Endodermal cell (in vitro differentiated cells): ENCODE data around the gene CTNNA2. TPM values are rescaled to one million over a fixed set of nuclear protein-coding genes. Genes with fewer than 3 reads are reported as not detected.

ENCODE experiments used
- DNase-seq: peaks from one replicate; pipeline ENCODE4 v3.0.0-alpha.2; 2017
- H3K27ac ChIP-seq: 2 replicates; pipeline ENCODE4 v1.5.1; 2013; ENCODE audit warnings: mild to moderate bottlenecking, low read depth, low read length, moderate library complexity
- H3K27me3 ChIP-seq: 2 replicates; pipeline ENCODE4 v1.6.1; 2013; ENCODE audit warnings: mild to moderate bottlenecking, low read length, moderate library complexity; ENCODE audit not compliant: insufficient read depth, control insufficient read depth, poor library complexity, severe bottlenecking
- H3K36me3 ChIP-seq: 2 replicates; pipeline ENCODE4 v1.7.0; 2013; ENCODE audit warnings: mild to moderate bottlenecking, low read length, moderate library complexity; ENCODE audit not compliant: control insufficient read depth, insufficient read depth
- H3K4me1 ChIP-seq: one replicate; pipeline ENCODE4 v1.7.0; 2013; ENCODE audit warnings: low read length; ENCODE audit not compliant: control insufficient read depth, insufficient read depth
- H3K4me3 ChIP-seq: 2 replicates; pipeline ENCODE4 v1.5.1; 2013; ENCODE audit warnings: mild to moderate bottlenecking, low read length, moderate library complexity
- H3K9ac ChIP-seq: 2 replicates; pipeline ENCODE4 v1.6.1; 2013; ENCODE audit warnings: mild to moderate bottlenecking, low read length, moderate library complexity; ENCODE audit not compliant: poor library complexity, severe bottlenecking; ENCODE audit errors: extremely low read depth
- H3K9me3 ChIP-seq: 2 replicates; pipeline ENCODE4 v1.6.1; 2013; ENCODE audit warnings: mild to moderate bottlenecking, low read length, moderate library complexity; ENCODE audit not compliant: control insufficient read depth
- H3K27ac Mint-ChIP-seq: 2 replicates; pipeline ENCODE4 v1.8.0; 2020; ENCODE audit warnings: mixed read lengths
- H3K27me3 Mint-ChIP-seq: 2 replicates; pipeline ENCODE4 v1.8.0; 2021; ENCODE audit warnings: mild to moderate bottlenecking, mixed read lengths; ENCODE audit not compliant: insufficient read depth
- H3K36me3 Mint-ChIP-seq: 2 replicates; pipeline ENCODE4 v1.8.0; 2020; ENCODE audit warnings: low read depth, mixed read lengths
- H3K4me1 Mint-ChIP-seq: 2 replicates; pipeline ENCODE4 v1.8.0; 2020; ENCODE audit warnings: mixed read lengths
- H3K4me3 Mint-ChIP-seq: 2 replicates; pipeline ENCODE4 v1.8.0; 2020; ENCODE audit warnings: mild to moderate bottlenecking, moderate library complexity, mixed read lengths
- H3K9me3 Mint-ChIP-seq: 2 replicates; pipeline ENCODE4 v1.8.0; 2020; ENCODE audit warnings: mild to moderate bottlenecking, mixed read lengths
- CTCF ChIP-seq: fragments of 200-600 bp; sonication (generic); conservative IDR thresholded peaks from 2 replicates; pipeline ENCODE4 v1.5.0; 2021; ENCODE audit warnings: antibody characterized with exemption, mild to moderate bottlenecking
- WGBS, 2 experiments: methylation state at CpG; one replicate each; pipeline versions ENCODE4 v1.1.5 to v1.1.7; 2013; ENCODE audit warnings: missing lambda C conversion rate in 2 of 2, mixed read lengths in 1 of 2; ENCODE audit not compliant: insufficient coverage in 1 of 2, insufficient read length in 1 of 2; 5-methylcytosine and 5-hydroxymethylcytosine counted together
- total RNA-seq, 2 donors: library from RNA; stranded (reverse); fragmentation: NEBNext Ultra II Directional in 1 of 2; extraction: Animal tissue kit (Norgen Biotek cat#: 25700) in 1 of 2; gene quantifications; 2 replicates in 1 of 2; 3 replicates in 1 of 2; pipeline ENCODE4 v1.2.1, GENCODE V29; 2021

The CTNNA2 gene
- total RNA-seq, 2 donors from 2014 or later: 7.7 to 9.8 TPM

DNA sequence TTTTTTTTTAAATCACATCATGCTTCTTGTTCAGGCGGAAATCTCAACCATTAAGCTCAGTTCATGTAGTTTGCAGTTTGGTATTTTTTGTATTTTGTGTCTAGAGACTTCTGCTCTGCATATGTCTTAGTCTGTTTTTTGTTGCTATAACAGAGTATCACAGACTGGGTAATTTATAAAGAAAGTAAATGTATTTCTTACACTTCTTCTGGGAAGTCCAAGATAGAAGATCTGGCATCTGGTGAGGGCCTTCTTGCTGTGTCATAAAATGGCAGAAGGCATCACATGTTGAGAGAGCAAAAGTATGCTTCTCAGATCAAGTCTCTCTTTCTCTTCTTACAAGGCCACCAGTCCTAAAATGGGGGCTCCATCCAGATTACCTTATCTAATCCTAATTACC, 208.2 kb downstream of the CTNNA2 start:
- no peaks in the 10 kb centered on the region for H3K9me3 ChIP-seq
- no peaks in the 10 kb centered on the region for H3K27me3 ChIP-seq
- H3K4me1 Mint-ChIP-seq: peaks cover 11% of the 10 kb centered on the region
- H3K36me3 ChIP-seq: no peaks in the 10 kb centered on the region
- peaks cover 1% of the 10 kb centered on the region for H3K27me3 Mint-ChIP-seq
- 95% methylated on average over 1 of the region's 1 CpG; no CpG with 5 or more reads in 1 of the 2 experiments for WGBS, 2 experiments
- H3K4me3 Mint-ChIP-seq: no peak overlapping the region
- H3K4me1 ChIP-seq: no peaks in the 10 kb centered on the region
- no peak overlapping the region for H3K27ac ChIP-seq
- H3K9me3 Mint-ChIP-seq: no peaks in the 10 kb centered on the region
- H3K36me3 Mint-ChIP-seq: no peaks in the 10 kb centered on the region
- TF ChIP-seq CTCF: no peak
- H3K4me3 ChIP-seq: no peak overlapping the region
- no peak for DNase-seq
- H3K9ac ChIP-seq: no peak overlapping the region
- no peak overlapping the region for H3K27ac Mint-ChIP-seq

DNA sequence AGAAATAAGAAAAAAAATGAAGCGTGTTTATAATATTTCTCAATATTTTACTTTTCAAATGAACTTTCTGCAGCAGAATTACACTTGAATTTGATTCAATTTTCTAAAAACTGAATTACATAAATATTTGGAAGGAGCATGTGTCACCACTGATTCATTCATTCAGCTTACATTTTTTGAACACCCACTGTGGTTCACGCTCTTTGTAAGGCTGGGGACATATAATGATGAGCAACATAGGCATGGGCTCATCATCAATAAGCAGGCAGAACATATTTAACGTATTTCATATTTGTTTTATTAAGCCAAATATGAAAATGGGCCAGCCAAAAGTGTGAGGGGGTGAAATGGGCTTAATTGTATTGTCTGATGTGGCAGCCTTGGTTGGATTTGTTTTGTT, 209.1 kb downstream of the CTNNA2 start:
- no peak overlapping the region for H3K9ac ChIP-seq
- TF ChIP-seq CTCF: no peak
- no peaks in the 10 kb centered on the region for H3K36me3 ChIP-seq
- Mint-ChIP-seq H3K9me3 (no peaks in the 10 kb centered on the region), H3K36me3 (no peaks in the 10 kb centered on the region), H3K4me3 (no peak overlapping the region), H3K27me3 (peaks cover 1% of the 10 kb centered on the region), H3K27ac (no peak overlapping the region), H3K4me1 (peaks cover 4% of the 10 kb centered on the region)
- H3K9me3 ChIP-seq: no peaks in the 10 kb centered on the region
- WGBS, 2 experiments: 86% methylated on average over 3 of the region's 3 CpGs; no CpG with 5 or more reads in 1 of the 2 experiments
- DNase-seq: no peak
- no peaks in the 10 kb centered on the region for H3K27me3 ChIP-seq
- H3K4me3 ChIP-seq: no peak overlapping the region
- no peak overlapping the region for H3K27ac ChIP-seq
- no peaks in the 10 kb centered on the region for H3K4me1 ChIP-seq

DNA sequence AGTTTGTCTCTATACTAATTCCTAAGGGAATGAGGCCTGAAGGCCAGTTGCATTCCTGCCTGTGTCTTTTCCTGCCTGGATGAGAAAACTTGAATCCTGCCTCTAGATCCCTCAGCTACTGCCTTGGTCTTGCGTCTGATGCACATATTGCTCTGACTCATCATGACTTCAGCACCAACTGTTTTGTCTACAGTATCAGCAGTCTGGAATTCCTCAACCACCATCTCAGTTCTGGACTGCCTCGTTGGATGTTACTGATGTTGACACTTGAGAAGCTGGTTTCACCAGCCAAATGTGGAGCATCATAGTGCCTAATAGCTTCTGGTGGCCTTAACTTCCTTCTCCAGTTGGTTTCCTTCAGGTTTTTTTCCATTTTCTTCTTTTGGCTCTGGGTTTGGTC, 211.0 kb downstream of the CTNNA2 start:
- TF ChIP-seq CTCF: no peak
- no peak overlapping the region for H3K9ac ChIP-seq
- H3K36me3 Mint-ChIP-seq: no peaks in the 10 kb centered on the region
- no peaks in the 10 kb centered on the region for H3K4me1 ChIP-seq
- H3K27me3 ChIP-seq: no peaks in the 10 kb centered on the region
- no peaks in the 10 kb centered on the region for H3K9me3 ChIP-seq
- no peak overlapping the region for H3K4me3 ChIP-seq
- no peak overlapping the region for H3K27ac ChIP-seq
- H3K9me3 Mint-ChIP-seq: peaks cover 3% of the 10 kb centered on the region
- no peaks in the 10 kb centered on the region for H3K4me1 Mint-ChIP-seq
- no peak overlapping the region for H3K4me3 Mint-ChIP-seq
- H3K36me3 ChIP-seq: no peaks in the 10 kb centered on the region
- no peak overlapping the region for H3K27ac Mint-ChIP-seq
- peaks cover 1% of the 10 kb centered on the region for H3K27me3 Mint-ChIP-seq
- DNase-seq: no peak
- WGBS, 2 experiments: 83 to 94% methylated on average over 1 to 2 of the region's 2 CpGs
